ENCODE data around the gene RPS24. TPM values are rescaled to one million over a fixed set of nuclear protein-coding genes. Genes with fewer than 3 reads are reported as not detected.

RPS24 gene
- total RNA-seq, 6 experiments from 2014 or later, result 1,111 to 1,416 (median 1,288) TPM

DNA sequence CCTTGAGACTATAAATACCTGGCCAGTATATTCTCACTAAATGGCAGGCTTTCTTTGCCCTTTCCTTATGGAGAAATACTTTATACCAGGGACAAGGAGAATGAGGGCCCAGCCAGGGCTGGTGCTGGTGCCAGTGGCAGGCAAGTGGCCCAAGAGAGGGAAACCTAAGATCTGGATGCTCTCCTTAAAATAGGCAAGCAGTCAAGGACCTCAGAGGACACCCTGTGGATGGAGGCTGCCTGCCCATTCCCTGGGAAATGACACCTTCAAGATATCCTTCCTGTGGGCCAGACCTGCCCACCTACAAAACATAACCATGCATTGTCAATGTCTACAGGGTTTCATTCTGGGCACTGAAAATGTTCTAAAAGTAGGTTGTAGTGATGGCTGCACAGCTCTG, 33.5 kb upstream of the RPS24 start:
- no peak for TF ChIP-seq CTCF (IDR thresholded peaks at IDR 0.05)
- DNase-seq, result no peak
- Mint-ChIP-seq H3K4me3 (no peak overlapping the region), H3K27me3 (ENCODE audit: insufficient read depth) (peaks cover 1% of the 10 kb centered on the region; the same call in 1 of the 2 replicates), H3K36me3 (ENCODE audit: low read depth) (peaks cover 51% of the 10 kb centered on the region), H3K9me3 (no peaks in the 10 kb centered on the region), H3K4me1 (ENCODE audit: low read depth) (no peaks in the 10 kb centered on the region), H3K27ac (no peak overlapping the region)

DNA sequence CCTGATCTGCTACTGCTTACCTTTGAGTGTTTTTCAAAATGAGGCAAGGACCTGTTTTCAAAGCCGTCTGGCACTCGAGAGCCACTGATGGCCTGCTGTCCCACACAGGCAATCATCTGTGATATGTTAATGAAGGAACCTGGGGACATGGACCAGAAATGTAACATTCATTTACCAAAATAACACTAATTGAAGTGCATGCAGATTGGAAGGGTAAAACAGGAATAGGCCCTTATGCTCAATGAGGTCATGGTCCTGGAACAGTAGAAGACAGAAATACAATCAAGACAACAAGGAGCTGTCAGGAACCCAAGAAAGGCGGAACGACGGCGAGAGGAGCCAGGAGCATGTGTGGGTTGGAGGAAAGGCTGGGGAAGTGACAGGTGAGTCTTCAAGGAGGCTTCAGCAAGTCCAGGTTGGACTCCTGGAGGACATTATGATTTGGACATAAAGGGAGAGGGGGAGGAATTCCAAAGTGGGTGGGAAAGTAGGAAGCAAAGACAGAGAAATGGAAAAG, 32.6 kb upstream of the RPS24 start:
- no peak for TF ChIP-seq CTCF (IDR thresholded peaks at IDR 0.05)
- H3K27me3 Mint-ChIP-seq (ENCODE audit: insufficient read depth), result peaks cover 1% of the 10 kb centered on the region; the same call in 1 of the 2 replicates
- no peak for DNase-seq
- no peak overlapping the region for H3K4me3 Mint-ChIP-seq
- H3K4me1 Mint-ChIP-seq (ENCODE audit: low read depth), result no peaks in the 10 kb centered on the region
- H3K36me3 Mint-ChIP-seq (ENCODE audit: low read depth), result peaks cover 50% of the 10 kb centered on the region
- no peaks in the 10 kb centered on the region for H3K9me3 Mint-ChIP-seq
- no peak overlapping the region for H3K27ac Mint-ChIP-seq

DNA sequence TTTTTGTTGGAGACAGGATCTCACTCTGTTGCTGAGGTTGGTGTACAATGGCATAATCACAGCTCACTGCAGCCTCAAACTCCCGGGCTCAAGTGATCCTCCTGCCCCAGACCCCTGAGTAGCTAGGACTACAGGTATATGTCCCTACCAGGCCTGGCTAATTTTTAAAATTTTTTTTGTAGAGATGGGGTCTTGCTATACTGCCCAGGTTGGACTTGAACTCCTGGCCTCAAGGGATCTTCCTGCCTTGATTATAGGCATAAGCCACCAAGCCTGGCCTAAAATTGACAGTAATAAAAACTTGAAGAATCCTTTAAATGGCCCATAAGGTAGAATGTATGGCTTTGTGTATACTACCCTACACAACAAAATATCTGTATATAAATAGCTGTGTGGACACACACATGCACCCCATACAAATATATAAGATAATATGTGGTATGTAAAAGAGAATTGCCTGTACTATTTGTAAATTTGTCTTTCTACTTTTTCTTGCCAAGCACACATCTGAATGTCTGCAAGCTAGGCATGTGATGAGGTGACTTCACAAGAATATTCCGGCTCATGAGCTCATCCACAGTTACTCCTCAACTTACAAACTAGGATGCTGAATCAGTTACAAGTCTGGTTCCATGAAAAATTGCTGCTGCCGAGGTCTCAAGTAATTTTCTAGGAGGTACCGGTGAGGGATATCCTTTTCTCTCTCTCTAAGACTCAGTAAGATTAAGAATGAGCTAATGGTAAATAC, 30.9 kb upstream of the RPS24 start:
- Mint-ChIP-seq H3K27me3 (ENCODE audit: insufficient read depth) (peaks cover 1% of the 10 kb centered on the region; the same call in 1 of the 2 replicates), H3K4me3 (no peak overlapping the region), H3K36me3 (ENCODE audit: low read depth) (peaks cover 45% of the 10 kb centered on the region), H3K27ac (no peak overlapping the region), H3K9me3 (no peaks in the 10 kb centered on the region), H3K4me1 (ENCODE audit: low read depth) (no peaks in the 10 kb centered on the region)
- no peak for TF ChIP-seq CTCF (IDR thresholded peaks at IDR 0.05)
- DNase-seq, result no peak

GRCh38 chr10:78004215-78005026, 29.2 kb upstream of the RPS24 start:
- H3K4me3 Mint-ChIP-seq, result no peak overlapping the region
- no peaks in the 10 kb centered on the region for H3K4me1 Mint-ChIP-seq (ENCODE audit: low read depth)

More at GRCh38 chr10:78004215-78005026, 29.2 kb upstream of the RPS24 start:
- Mint-ChIP-seq H3K36me3 (ENCODE audit: low read depth) (peaks cover 38% of the 10 kb centered on the region), H3K27me3 (ENCODE audit: insufficient read depth) (peaks cover 1% of the 10 kb centered on the region; the same call in 1 of the 2 replicates), H3K27ac (no peak overlapping the region), H3K9me3 (no peaks in the 10 kb centered on the region)
- DNase-seq, result no peak
- no peak for TF ChIP-seq CTCF (IDR thresholded peaks at IDR 0.05)

Data from HFFc6 (cell line).